OCI-LY7 (cell line): ENCODE measurements around the gene MVD.

ENCODE experiments used
- CTCF ChIP-seq: fragments of 200-600 bp; sonication (generic); conservative IDR thresholded peaks from 2 replicates; pipeline ENCODE4 v1.5.1; 2014; ENCODE audit warnings: mild to moderate bottlenecking, antibody characterized with exemption, low read length, moderate library complexity, mixed read lengths
- EZH2phosphoT487 ChIP-seq: fragments of 200-600 bp; sonication (generic); IDR thresholded peaks from 2 replicates; pipeline ENCODE4 v1.6.1; 2018; ENCODE audit warnings: low read depth, borderline replicate concordance, mild to moderate bottlenecking, mixed run types, antibody characterized with exemption, low read length, moderate library complexity, mixed read lengths

- peak; percentile 96 for TF ChIP-seq CTCF
- TF ChIP-seq EZH2phosphoT487 = no peak
These were observed 22.5 kb upstream of the MVD start for GRCh38 chr16:88685156-88686061.
